DMS79 treated with DMSO at 0.1 percent for 48 hours (cell line): ENCODE measurements around the gene AHCYL1.

Source experiments
- DNase-seq: peaks from one replicate; lab custom pipeline; 2025; lab: John Stamatoyannopoulos, UW

The AHCYL1 gene

GRCh38 chr1:110061341-110061740 is 76.8 kb downstream of the AHCYL1 start:
- no peak for DNase-seq

DNA sequence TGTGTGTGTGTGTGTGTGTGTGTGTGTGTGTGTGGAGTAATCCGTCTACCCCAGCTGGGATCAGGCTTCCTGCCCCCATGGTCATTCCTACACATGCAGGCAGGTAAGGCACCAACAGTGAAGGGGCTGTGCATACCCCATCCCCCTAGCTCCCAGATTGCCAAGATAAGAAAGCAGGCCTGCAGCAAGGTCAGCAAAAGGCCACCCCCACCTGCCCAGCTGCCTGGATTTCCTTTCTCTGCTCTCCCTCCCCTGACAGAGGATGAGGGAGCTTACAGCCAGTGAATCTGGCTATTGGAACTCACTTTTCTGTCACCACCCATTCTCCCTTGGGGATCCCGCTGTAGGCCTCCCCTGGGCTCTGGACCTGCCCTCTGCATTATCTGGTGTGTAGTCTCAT is 78.0 kb downstream of the AHCYL1 start:
- no peak for DNase-seq

- no peak for DNase-seq
These were observed 79.2 kb downstream of the AHCYL1 start for GRCh38 chr1:110063781-110064180.

- no peak for DNase-seq
These were observed 80.2 kb downstream of the AHCYL1 start for GRCh38 chr1:110064576-110065337.

- no peak for DNase-seq
These were observed 81.3 kb downstream of the AHCYL1 start for GRCh38 chr1:110065841-110066240.

DNA sequence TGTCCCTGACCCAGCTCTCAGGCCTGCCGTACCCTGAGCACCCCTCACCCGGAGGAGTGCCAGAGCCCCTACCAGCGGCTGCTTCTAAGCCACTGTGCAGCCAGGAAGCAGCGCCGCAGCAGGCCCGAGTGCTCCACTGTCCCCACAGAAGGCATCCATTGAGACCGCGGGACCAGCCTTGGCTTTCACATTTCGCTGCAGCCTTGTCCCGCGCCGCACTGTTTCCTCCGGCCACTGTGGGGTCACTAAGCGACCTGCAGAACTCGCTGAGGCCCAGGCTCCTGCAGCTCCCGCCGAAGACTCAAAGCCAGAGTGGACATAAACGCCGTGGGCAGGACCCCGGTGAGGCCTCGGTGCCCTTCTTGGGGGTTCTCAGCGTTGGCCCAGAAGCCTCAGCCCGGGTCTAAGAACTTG is 82.9 kb downstream of the AHCYL1 start:
- no peak for DNase-seq

DNA sequence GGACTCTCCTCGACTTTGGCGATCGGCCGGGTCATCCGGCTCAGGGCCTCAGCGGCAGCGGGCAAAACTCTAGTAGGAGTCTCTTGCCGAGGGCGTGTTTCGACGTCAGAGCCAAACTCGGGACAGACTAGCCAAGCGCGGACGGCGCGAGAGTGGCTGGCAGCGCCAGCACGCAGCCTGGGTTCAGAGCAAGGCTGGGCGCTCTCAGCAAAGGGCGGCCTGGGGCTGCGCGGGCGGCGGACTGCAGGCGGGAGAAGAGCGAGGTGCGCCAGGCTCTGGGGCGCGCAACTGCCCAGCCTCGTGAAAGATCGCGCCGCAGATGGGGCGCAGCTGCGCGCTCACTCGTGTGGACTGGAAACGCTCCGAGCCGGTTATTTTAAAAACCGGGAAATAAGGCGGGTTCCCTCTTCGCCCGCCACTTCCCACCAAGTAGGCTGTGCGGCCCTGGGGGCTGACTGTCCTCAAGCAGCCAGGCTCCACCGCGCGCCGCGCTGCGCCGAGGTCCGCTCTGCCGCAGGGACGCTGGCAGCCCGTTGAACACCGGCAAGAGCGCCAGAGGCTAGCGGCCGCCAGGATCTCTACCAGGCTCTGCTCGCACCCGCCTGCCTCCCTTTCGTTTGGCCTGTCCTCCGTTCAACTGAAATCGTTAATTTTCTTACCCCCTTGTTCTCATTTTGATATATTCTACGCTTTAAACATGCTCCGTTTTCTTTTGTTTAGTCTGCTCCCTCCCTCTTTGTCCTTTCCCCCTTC is 83.5 kb downstream of the AHCYL1 start:
- DNase-seq = no peak

DNA sequence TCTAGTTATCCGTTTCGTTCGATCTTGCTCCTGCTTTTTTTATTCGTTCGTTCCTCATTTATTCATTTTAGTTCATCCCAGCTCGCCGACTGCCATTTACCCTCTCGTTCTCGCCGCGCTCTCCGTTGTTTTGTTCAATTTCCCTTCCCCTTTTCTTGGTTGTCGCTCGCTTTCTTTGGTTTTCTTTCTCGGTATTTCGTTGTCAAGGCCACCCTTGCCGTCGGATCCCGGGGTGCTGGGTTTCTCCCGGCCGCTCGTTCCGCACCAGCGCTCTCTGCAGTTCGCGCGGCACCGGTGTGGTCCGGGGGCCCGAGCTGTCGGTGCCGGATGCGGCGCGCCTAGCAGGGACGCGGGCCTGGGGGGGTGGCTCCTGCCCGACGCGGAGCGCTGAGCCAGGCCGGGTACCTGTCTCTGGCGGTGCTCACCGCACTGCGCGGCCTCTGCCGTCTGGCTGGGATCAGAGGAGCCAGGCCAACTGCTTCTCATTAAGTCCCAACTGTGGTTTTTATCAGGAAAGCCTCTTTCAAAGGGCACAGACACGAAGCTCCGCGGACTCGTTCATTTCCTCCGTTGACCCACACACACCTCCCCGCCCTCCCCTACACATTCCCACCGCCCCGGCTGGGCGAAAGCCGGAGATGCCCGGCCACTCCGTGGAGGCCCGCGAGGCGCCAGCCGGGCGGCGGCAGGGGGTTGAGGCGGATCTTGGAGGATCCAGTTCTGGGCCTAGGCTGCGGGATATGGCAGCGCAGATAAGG is 84.3 kb downstream of the AHCYL1 start:
- DNase-seq = no peak

DNA sequence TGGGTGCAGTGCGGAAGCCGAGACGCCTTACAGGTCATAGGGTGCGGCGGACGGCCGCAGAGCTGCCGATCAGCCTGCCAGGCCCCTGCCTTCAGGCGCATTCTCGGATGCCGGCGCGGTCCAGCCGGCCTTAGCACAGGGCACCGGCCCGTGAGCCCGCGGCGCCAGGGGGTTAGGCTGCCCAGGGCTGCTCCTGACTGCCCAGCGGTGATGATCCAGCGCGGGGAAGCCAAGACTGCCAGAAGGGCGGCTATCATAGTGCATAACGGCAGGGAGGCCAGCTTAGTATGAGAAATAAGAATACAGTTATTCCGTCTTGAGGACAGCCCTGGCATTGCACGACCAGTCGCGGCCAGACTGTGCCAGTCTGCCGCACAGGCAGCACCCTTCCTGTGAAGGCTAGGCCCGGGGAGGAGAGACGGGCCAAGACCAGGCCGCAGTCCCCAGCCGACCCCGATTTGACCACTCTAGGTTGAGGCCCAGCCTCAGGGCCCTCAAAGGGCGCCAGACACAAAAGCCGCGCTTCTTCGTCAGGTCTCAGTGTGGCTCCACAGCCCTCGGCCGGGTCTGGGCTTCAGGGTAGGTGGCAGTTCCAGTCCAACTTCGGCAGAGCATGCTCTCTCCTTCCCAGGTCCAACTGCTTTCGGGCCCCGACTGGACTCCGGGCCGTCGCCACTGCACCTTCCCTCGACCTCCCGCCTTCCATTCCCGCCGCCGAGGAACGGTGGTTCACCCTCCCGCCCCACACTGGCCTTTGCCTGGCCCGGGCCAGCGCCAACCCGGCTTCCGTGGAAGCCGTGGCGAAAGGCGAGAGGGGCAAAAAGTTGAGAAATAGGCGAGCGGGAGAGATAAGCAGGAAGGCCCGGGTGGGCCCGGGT is 85.1 kb downstream of the AHCYL1 start:
- DNase-seq = no peak

DNA sequence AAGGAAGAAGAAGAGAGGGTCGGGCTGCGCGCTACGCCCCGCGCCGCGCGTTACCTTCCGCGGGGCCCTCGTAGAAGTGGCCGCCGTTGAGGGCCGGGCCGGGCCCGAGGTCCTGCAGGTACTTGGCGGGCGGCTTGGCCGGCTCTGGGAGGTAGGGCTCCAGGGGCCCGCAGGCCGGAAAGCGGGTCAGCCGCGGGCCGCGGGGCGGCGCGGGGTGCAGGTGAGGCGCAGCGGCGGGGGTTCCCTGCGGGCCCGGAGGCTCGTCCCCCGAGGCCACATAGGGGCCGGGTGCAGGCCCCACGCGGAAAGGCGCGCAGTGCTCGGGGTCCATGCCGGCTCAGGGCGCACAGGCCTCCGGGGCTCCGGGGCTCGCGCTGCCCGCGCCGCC is 85.7 kb downstream of the AHCYL1 start:
- no peak for DNase-seq

DNA sequence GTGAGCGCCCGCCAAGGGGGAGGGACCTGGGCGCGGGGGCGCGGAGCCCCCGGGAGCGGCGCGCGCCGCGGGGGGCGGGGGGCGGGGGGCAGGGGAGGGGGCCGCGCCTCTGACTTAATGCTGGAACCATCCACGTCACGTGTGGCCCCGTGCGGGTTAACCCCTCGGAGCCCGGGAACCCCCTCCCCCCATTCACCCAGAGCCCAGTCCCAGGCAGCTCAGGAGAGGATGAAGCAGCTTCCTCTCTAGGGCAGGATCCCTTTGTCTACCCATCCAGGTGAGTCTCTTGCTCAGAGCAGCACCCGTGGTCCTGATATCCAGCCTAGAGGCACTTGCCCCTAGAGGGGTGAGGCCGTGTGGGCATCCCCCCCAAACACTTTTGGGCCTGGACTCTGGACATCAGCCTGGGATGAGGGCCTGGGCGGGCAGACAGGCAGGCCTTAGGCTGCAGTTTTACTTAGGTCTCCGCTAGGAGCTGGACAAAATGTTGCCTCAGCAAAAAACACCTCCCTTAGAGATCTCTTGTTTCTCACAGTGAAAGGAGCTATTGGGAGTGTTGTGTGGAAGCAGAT is 86.2 kb downstream of the AHCYL1 start, which contains the start of gene ALX3:
Gene ALX3, minus strand, starts transcription at position 2 of the 572 bp plus-strand sequence. CDS start 60 bp downstream, outside the sequence.
- DNase-seq = no peak
